Astrocyte of the cerebellum (primary cell): ENCODE measurements around the gene AOC2.
"Not testable (repeated sequence)": the region's sequence is repeated elsewhere in the genome, so short reads cannot be mapped to it uniquely, and the experiment has no call there.

Experiments used
- DNase-seq: peaks from one replicate; pipeline ENCODE4 v3.0.0-alpha.2; 2011; ENCODE audit warnings: low read depth
- H3K4me3 ChIP-seq: 2 replicates; pipeline ENCODE4 v1.5.1; 2011; ENCODE audit warnings: mild to moderate bottlenecking, low read depth, low read length, moderate library complexity
- CTCF ChIP-seq: IDR thresholded peaks from 2 replicates; pipeline ENCODE4 v1.5.1; 2012; ENCODE audit warnings: low read length, low read depth, moderate library complexity, mild to moderate bottlenecking; ENCODE audit errors: missing control alignments
- in situ Hi-C: cut with HindIII; loops from 2 replicates; pipeline ENCODE4 v1.10.0; 2017; ENCODE audit warnings: low sequenced_read_pairs

The AOC2 gene

GRCh38 chr17:42873315-42873714, 28.9 kb downstream of the AOC2 start:
- no peak overlapping the region for H3K4me3 ChIP-seq
- in situ Hi-C loops: no loop called here
- no peak for DNase-seq
- no peak for TF ChIP-seq CTCF

- H3K4me3 ChIP-seq, in situ Hi-C loops, DNase-seq: not testable (repeated sequence)
These were observed 29.7 kb downstream of the AOC2 start for GRCh38 chr17:42873932-42874695.

- TF ChIP-seq CTCF: no peak
These were observed 32.7 kb downstream of the AOC2 start for GRCh38 chr17:42877037-42877436.

GRCh38 chr17:42878123-42878880, 33.9 kb downstream of the AOC2 start:
- no peak for TF ChIP-seq CTCF
- no peak overlapping the region for H3K4me3 ChIP-seq
- in situ Hi-C loops: no loop called here
- no peak for DNase-seq

More at GRCh38 chr17:42877037-42877436, 32.7 kb downstream of the AOC2 start:
- no peak overlapping the region for H3K4me3 ChIP-seq
- in situ Hi-C loops: no loop called here
- no peak for DNase-seq

GRCh38 chr17:42878924-42879595, 34.7 kb downstream of the AOC2 start:
- no peak for TF ChIP-seq CTCF
- in situ Hi-C loops: no loop called here
- H3K4me3 ChIP-seq: no peak overlapping the region
- DNase-seq: no peak

GRCh38 chr17:42879596-42879985, 35.2 kb downstream of the AOC2 start:
- in situ Hi-C loops: no loop called here
- H3K4me3 ChIP-seq: no peak overlapping the region
- no peak for DNase-seq
- no peak for TF ChIP-seq CTCF

GRCh38 chr17:42880776-42881310, 36.5 kb downstream of the AOC2 start:
- TF ChIP-seq CTCF: no peak
- in situ Hi-C loops: loop anchor here (5.0 kb wide), 1 partner anchor 44 kb away; no protein-coding TSS in a partner anchor
- no peak for DNase-seq
- H3K4me3 ChIP-seq: no peak overlapping the region

GRCh38 chr17:42881706-42882105, 37.3 kb downstream of the AOC2 start:
- H3K4me3 ChIP-seq, DNase-seq: not testable (repeated sequence)
- in situ Hi-C loops: loop anchor here (5.0 kb wide), 1 partner anchor 44 kb away; no protein-coding TSS in a partner anchor
